ENCODE data around the gene MPP1.

MPP1 gene

GRCh38 chrX:154804261-154804956 is 876 bp downstream of the MPP1 start:
- Histone ChIP-seq H3K4me3 (ENCODE audit: low read length) (peak overlapping the region; percentile 94), H3K9me3 (ENCODE audit: insufficient read depth, low read length) (0 out of 2 replicates have a peak, but pooled peaks cover 6% of the 10 kb centered on the region), H3K27ac (ENCODE audit: low read length) (no peak overlapping the region), H4K20me1 (ENCODE audit: insufficient read depth, low read length) (no peaks in the 10 kb centered on the region), H3K9ac (ENCODE audit: low read length) (peak overlapping the region; percentile 83; the same call in 1 of the 2 replicates), H3K27me3 (ENCODE audit: low read depth, low read length) (no peaks in the 10 kb centered on the region), H2AFZ (ENCODE audit: low read depth, low read length) (peak overlapping the region; percentile 75; the same call in 1 of the 2 replicates), H3K36me3 (replicated peaks; ENCODE audit: low read depth, low read length) (no peaks in the 10 kb centered on the region), H3K4me2 (ENCODE audit: low read length) (peak overlapping the region; percentile 93), H3K79me2 (ENCODE audit: low read length) (no peaks in the 10 kb centered on the region), H3K4me1 (ENCODE audit: low read length) (peaks cover 14% of the 10 kb centered on the region)
- no peak for TF ChIP-seq CTCF (IDR thresholded peaks at IDR 0.05; ENCODE audit: low read depth, low read length)
- TF ChIP-seq EZH2phosphoT487 (IDR thresholded peaks at IDR 0.05; ENCODE audit: low read depth) = no peak

- TF ChIP-seq CTCF (IDR thresholded peaks at IDR 0.05; ENCODE audit: low read depth, low read length) (no peak), EZH2phosphoT487 (IDR thresholded peaks at IDR 0.05; ENCODE audit: low read depth) (no peak)
- Histone ChIP-seq H3K79me2 (ENCODE audit: low read length) (no peaks in the 10 kb centered on the region), H3K9ac (ENCODE audit: low read length) (no peak overlapping the region), H3K9me3 (ENCODE audit: insufficient read depth, low read length) (0 out of 2 replicates have a peak, but pooled peaks cover 6% of the 10 kb centered on the region), H3K27ac (ENCODE audit: low read length) (no peak overlapping the region), H2AFZ (ENCODE audit: low read depth, low read length) (no peak overlapping the region), H3K4me1 (ENCODE audit: low read length) (peaks cover 14% of the 10 kb centered on the region), H3K4me2 (ENCODE audit: low read length) (no peak overlapping the region), H4K20me1 (ENCODE audit: insufficient read depth, low read length) (no peaks in the 10 kb centered on the region), H3K4me3 (ENCODE audit: low read length) (no peak overlapping the region), H3K36me3 (replicated peaks; ENCODE audit: low read depth, low read length) (no peaks in the 10 kb centered on the region), H3K27me3 (ENCODE audit: low read depth, low read length) (no peaks in the 10 kb centered on the region)
Observed at GRCh38 chrX:154802947-154803346, 2.3 kb downstream of the MPP1 start.

- H3K9ac ChIP-seq (ENCODE audit: low read length) = no peak overlapping the region
- H3K79me2 ChIP-seq (ENCODE audit: low read length) = no peaks in the 10 kb centered on the region
- no peak for TF ChIP-seq EZH2phosphoT487 (IDR thresholded peaks at IDR 0.05; ENCODE audit: low read depth)
- TF ChIP-seq CTCF (IDR thresholded peaks at IDR 0.05; ENCODE audit: low read depth, low read length) = no peak
- no peak overlapping the region for H3K4me3 ChIP-seq (ENCODE audit: low read length)
- peak overlapping the region; percentile 54; the same call in 1 of the 2 replicates for H2AFZ ChIP-seq (ENCODE audit: low read depth, low read length)
- no peaks in the 10 kb centered on the region for H3K9me3 ChIP-seq (ENCODE audit: insufficient read depth, low read length)
- H3K4me2 ChIP-seq (ENCODE audit: low read length) = peak overlapping the region; percentile 8
- H3K36me3 ChIP-seq (replicated peaks; ENCODE audit: low read depth, low read length) = no peaks in the 10 kb centered on the region
- peaks cover 24% of the 10 kb centered on the region for H3K4me1 ChIP-seq (ENCODE audit: low read length)
- no peaks in the 10 kb centered on the region for H3K27me3 ChIP-seq (ENCODE audit: low read depth, low read length)
- H3K27ac ChIP-seq (ENCODE audit: low read length) = no peak overlapping the region
- no peaks in the 10 kb centered on the region for H4K20me1 ChIP-seq (ENCODE audit: insufficient read depth, low read length)
Observed at GRCh38 chrX:154800478-154801210, 4.6 kb downstream of the MPP1 start.
